G401.6 (cell line): ENCODE measurements around the gene SELENON.

Experiments
- FAIRE-seq: peaks from 2 replicates; lab custom pipeline; 2012; peaks lifted over from hg19 to GRCh38; lab: Jason Lieb, UNC

SELENON gene

DNA sequence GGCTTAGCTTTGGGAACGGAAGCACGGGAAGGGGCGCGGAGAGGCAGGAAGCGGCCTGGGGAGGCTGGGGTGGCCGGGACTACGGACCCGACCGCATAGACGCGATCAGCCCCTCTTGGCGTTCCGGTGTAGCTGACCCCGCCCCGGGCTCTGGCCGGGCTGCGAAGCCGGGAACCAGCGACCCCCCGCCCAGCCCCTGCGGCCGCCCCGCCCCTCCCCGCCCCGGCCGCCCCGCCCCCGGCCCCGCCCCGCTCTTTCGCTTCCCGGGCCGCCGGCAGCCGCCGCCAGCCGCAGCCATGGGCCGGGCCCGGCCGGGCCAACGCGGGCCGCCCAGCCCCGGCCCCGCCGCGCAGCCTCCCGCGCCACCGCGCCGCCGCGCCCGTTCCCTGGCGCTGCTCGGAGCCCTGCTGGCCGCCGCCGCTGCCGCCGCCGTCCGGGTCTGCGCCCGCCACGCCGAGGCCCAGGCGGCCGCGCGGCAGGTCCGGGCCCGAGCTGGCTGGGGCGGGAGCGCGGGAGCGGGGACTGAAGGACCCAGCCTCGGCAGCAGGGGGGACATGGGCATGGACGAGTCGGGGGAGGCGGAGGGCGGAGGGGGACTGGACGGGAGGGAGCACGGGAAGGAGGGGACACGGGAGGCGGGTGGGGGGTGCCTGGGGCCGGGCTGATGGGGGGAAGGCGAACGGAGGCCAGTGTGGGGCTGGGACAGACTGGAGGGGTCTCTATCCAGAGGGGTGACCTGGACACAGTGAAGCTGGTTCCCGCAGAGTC, at the start of gene SELENON:
SELENON (plus strand) TSS at position 259 of the 768 bp plus-strand sequence; CDS start at position 297, 38 bp downstream.
- FAIRE-seq, result no peak

DNA sequence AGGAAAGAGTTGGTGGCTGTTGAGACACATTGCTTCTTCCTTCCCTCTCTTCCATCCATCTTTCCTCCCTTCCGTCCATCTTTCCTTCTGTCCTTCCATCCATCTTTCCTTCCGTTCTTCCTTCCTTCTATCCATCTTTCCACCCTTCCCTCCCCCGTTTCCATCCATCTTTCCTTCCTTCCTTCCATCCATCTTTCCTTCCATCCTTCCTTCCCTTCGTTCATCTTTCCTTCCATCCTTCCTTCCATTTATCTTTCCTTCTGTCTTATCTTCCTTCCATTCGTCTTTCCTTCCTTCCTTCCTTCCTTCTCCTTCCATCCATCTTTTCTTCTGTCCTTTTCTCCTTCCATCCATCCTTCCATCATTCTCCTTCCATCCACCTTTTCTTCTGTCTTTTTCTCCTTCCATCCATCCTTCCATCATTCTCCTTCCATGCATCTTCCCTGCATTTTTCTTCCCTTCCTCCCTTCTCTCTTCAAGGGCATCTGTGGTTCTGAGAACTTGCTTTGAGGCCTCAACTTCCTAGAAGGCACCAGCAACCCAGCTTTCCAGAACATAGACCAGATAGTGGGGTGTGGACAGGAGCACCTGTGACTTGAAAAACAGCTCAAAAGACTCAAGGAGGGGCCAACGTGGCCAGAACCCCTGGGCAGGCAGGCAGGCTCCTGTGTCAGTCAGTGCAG, 48.9 kb upstream of the SELENON start:
- no peak for FAIRE-seq

DNA sequence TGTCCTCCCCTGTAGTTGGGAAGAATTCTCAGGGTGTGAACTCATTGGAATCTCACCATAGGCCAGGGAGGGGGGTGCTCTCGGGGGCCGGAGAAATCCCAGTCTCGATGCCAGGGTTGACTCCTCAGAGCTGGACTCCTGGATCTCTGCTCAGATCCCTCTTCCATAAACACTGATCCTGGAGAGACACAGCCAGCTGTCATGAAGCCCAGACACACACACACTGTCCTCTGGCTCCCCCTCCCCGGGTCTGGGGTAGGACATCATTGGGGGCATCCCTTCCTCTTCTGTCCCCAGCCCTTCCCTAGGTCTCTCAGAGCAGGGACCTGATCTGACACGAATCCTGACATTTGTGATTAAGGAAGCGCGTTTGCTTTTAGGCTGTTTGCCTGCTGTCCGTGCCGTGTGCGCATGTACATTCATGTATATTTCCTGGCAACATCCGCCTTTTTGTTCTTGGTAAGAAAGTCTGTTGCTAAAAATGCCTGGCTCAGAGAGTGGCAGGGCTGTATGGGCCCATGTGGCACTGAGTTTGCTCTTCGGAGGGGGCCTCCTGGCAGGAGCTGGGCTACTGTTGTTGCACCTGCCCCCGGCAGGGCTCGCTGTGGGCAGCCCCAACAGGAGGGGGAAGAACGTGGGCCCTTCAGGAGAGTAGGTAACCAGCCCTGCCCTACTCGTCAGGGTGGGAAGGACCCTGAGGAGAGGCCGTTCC, 45.4 kb upstream of the SELENON start:
- FAIRE-seq, result no peak

- FAIRE-seq, result no peak
These were observed 44.4 kb upstream of the SELENON start for GRCh38 chr1:25755475-25756125.

- FAIRE-seq, result no peak
These were observed 43.8 kb upstream of the SELENON start for GRCh38 chr1:25756215-25756614.

DNA sequence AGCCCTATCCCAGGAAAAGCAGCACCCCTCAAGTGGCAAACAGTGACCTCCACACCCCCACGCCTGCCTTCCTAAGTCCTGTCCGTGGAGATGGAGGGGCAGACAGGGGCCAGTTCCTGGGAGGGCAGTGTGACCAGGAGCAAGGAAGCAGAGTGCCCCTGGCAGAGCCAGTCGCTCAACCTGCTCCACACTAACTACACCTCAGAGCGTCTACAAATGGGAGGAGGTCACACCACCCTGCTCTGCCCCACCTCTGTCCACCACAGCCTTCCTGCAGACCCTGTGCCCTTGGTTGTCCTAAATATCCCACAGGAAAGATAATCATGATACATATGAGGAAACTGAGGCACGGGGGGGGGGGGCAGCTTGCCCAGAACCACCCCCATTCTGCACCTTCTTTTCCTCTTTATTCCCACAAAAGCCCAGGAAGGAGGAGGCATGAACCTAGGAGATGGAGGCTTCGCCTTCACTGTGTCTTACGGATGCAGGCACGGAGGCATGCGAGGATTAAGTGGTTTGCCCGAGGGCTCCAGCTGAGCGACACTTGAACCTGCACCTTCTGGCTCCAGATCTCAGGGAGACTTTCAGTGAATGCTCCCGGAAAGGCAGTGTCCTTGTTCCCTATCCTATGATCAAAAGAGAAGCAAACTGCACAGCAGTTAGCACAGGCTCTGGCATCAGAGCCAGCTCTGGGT, 42.7 kb upstream of the SELENON start:
- no peak for FAIRE-seq

DNA sequence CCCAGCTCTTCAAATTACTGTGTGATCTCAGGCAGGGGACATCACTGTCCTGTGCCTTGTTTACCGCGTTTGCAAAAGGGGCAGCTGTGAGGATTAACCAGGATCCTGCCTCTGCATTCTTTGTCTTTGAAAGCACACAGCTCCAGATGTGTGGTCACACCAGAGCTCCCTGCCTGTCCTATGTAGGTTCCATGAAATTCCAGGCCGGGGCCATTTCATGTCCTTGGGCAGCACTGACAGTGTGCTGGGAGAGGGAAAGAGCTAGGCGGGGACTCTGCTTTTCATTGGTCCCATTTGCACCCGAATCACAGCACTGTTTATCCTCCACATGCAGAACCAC, 42.2 kb upstream of the SELENON start:
- FAIRE-seq, result no peak

GRCh38 chr1:25758466-25759070, 41.4 kb upstream of the SELENON start:
- no peak for FAIRE-seq

GRCh38 chr1:25760122-25760719, 39.8 kb upstream of the SELENON start:
- FAIRE-seq, result no peak

DNA sequence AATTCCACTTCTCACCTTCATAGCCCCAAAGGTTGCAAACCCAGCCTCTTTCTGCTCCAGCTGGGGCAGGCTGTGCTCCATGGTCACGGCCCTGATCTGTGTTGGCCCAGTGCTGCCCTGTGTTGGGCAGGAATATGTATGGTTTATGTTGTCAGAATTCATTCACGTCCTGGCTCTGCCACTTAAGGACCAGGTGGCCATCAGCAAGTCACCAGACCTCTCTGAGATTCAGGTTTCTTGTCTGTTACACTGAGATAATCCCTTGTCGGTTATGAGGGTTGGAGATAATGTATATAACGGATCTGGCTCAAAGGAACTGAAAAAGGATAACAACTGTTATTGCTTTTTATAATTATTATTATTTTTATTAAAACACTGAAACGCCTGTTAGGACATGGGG, 39.1 kb upstream of the SELENON start:
- no peak for FAIRE-seq

GRCh38 chr1:25763493-25763892, 36.5 kb upstream of the SELENON start:
- FAIRE-seq, result no peak

DNA sequence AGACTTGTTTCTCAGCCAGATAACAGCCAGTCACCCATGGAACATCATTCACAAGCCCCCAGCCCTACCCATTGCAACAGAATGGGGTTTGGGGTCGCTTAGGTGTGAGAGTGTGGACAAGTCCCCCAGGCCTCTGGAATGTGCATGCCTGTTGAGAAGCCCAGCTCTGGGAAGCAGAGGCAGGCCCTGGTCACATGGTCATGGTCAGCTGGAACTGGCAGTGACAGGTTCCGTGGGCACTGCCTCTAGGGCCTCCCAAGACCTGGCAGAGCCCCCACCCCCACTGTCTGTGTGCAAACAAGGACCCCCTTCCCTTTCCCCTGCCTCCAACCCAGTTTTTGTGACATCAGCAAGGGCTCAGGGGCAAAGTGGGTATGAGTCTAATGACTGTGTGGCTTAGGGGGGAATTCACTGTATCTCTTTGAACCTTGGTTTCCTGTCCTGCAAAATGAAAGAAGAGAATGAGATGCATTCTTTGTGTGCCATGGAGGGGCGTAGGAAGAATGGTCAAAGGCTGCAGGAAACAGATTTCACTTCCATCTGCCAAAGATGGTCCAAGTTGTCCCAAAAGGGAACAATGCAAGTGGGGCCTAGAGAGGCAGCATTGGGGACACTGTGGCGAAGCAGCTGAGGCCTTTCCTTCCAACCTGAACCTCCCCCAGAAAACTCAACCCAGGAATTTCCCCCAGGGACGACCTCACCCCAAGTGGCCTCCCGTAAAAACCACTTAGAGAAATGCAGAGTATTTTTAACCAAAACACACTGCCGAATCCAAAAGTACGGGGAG, 34.7 kb upstream of the SELENON start:
- no peak for FAIRE-seq

DNA sequence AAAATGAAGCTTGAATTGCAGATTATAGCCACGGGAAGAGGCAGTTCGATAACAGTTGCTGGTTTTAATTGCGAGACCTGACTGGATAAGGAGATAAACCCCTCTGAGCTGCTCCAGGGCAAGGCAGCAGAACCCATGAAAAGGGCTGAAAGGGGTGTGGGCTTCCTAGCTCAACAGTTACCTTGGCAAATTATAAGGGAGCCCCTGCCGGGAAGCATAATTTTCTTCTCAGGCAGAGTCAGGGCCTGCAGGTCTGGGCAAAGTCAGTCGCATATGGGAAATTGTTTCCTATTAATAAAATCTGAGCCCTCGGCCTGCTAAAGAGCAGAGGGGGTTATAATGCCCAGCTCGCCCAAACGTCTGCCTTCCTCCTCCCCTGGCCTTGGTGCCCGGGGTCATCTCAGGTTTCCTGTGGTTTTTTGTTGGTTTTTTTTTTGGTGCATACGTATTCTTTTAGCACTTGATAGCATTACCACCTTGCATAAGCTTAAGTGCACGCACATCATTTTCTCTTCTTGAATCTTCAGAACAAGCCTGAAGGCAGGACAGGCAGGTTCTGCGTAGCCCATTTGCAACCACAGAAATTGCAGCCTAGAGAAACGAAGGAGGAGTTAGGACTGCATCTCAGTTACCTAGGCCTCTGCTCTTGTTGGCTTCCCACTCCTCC, 33.9 kb upstream of the SELENON start:
- no peak for FAIRE-seq

DNA sequence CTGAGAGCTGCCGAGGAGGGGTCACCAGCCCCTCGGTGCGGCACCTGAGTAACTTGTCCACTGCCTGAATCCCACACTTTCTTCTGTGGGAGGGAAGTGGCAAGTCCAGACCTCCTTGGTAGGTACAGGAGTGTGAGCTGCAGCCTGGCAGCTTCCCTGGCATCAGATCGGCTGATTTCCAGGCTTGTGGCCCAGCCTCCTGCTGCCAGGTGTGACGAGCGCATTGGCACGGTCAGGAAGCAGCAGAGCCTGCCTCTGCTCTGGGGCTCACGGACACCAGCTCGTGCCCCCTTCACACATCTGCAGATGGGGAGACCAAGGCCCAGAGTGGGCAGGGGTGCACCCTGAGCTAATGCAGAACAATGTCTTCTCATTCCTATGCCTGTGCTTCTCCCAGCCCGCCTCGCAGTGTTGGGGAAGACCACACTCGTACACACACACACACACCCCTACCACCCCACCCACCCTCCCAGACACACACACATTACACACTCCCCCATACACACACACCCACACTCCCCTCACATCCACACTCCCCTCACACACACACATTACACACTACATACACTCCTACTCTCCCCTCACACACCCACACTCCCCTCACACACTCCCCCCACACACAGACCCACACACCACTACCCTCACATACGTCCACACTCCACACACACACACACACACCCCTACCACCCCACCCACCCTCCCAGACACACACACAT, 33.1 kb upstream of the SELENON start:
- no peak for FAIRE-seq

DNA sequence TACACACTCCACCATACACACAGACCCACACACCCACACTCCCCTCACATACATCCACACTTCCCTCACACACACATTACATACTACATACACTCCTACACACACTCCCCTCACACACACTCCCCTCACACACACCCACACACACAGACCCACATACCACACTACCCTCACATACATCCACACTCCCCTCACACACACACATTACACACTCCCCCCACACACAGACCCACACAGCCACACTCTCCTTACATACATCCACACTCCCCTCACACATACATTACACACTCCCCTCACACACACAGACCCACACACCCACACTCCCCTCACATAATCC, 32.6 kb upstream of the SELENON start:
- FAIRE-seq, result no peak

GRCh38 chr1:25768999-25769398, 31.0 kb upstream of the SELENON start:
- FAIRE-seq, result no peak

- no peak for FAIRE-seq
These were observed 30.2 kb upstream of the SELENON start for GRCh38 chr1:25769625-25770383.

DNA sequence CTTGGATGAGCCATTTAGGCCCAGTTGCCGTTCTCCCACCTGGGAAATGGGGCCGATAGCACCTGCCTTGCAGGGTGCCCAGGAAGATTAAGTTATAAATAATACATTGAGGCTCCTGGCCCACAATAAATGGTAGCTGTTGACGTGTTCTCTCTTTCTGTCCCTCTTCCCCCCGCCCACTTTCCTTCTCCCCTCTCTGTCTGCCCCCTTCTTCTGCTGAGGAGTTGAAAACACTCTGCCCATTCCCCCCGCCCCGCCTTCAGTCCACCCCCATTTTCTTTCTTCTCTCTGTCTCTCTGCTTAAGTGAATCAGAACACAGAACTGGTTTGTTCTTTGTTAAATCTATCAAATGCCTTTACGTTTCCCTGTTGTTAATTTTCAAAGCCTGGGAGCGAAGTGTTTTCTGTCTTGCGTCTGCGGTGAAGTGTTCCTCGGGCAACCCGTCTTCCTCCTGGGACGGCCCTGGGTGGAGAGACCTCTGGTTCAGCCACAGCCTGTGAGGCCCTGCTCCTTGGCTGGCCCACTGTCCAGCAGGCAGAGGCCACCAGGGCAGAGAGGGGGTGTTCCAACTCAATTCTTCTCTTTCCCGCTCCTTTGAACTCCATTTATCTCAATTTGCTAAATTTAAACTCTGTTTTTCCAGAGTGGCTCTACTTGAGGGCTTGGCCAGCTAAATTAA, 29.3 kb upstream of the SELENON start:
- FAIRE-seq, result no peak
